DOHH2 (cell line): ENCODE results near the gene NPLOC4.

Experiments
- H3F3A ChIP-seq: fragments of 200-600 bp; sonication (generic), shearing (Covaris generic); 2 replicates; pipeline ENCODE4 v1.6.0; 2016; ENCODE audit warnings: antibody characterized with exemption, mild to moderate bottlenecking; ENCODE audit not compliant: control insufficient read depth, insufficient read depth
- H3K27ac ChIP-seq: fragments of 200-600 bp; sonication (generic); 2 replicates; pipeline ENCODE4 v1.5.1; 2014; ENCODE audit warnings: low read depth, mild to moderate bottlenecking, low read length, moderate library complexity
- H3K27me3 ChIP-seq: fragments of 200-600 bp; sonication (generic); 2 replicates; pipeline ENCODE4 v1.6.1; 2014; ENCODE audit warnings: mild to moderate bottlenecking, low read length, mixed read lengths; ENCODE audit not compliant: control insufficient read depth
- H3K36me3 ChIP-seq: fragments of 200-600 bp; sonication (generic); 2 replicates; pipeline ENCODE4 v1.6.1; 2014; ENCODE audit warnings: mild to moderate bottlenecking, low read length, moderate library complexity, mixed read lengths; ENCODE audit not compliant: control insufficient read depth
- H3K4me1 ChIP-seq: fragments of 200-600 bp; sonication (generic); 2 replicates; pipeline ENCODE4 v1.6.1; 2014; ENCODE audit warnings: mild to moderate bottlenecking, low read length, mixed read lengths; ENCODE audit not compliant: control insufficient read depth
- H3K4me2 ChIP-seq: fragments of 200-600 bp; sonication (generic); 2 replicates; pipeline ENCODE4 v1.6.0; 2014; ENCODE audit warnings: mild to moderate bottlenecking, low read length, moderate library complexity
- H3K4me3 ChIP-seq: fragments of 200-600 bp; sonication (generic); 2 replicates; pipeline ENCODE4 v1.5.1; 2014; ENCODE audit warnings: mild to moderate bottlenecking, low read length, mixed read lengths
- H3K79me2 ChIP-seq: fragments of 200-600 bp; sonication (generic); 2 replicates; pipeline ENCODE4 v1.6.1; 2014; ENCODE audit warnings: mild to moderate bottlenecking, low read length, mixed read lengths; ENCODE audit not compliant: control insufficient read depth
- H3K9me2 ChIP-seq: fragments of 200-600 bp; sonication (generic); replicated peaks from 2 replicates; pipeline ENCODE4 v1.6.1; 2014; ENCODE audit warnings: mild to moderate bottlenecking, low read length, mixed read lengths; ENCODE audit not compliant: control insufficient read depth
- H3K9me3 ChIP-seq: fragments of 200-600 bp; sonication (generic); 2 replicates; pipeline ENCODE4 v1.6.1; 2014; ENCODE audit warnings: antibody characterized with exemption, low read length, mixed read lengths; ENCODE audit not compliant: control insufficient read depth, insufficient read depth
- H4K20me1 ChIP-seq: fragments of 200-600 bp; sonication (generic); 2 replicates; pipeline ENCODE4 v1.6.0; 2014; ENCODE audit warnings: low read depth, mild to moderate bottlenecking, antibody characterized with exemption, low read length, moderate library complexity; ENCODE audit not compliant: control insufficient read depth, insufficient read depth
- CTCF ChIP-seq: fragments of 200-600 bp; sonication (generic); IDR thresholded peaks from one replicate; pipeline ENCODE4 v1.5.1; 2014; ENCODE audit warnings: antibody characterized with exemption, mild to moderate bottlenecking, low read depth, low read length; ENCODE audit not compliant: poor library complexity, severe bottlenecking
- EZH2phosphoT487 ChIP-seq: fragments of 200-600 bp; sonication (generic); IDR thresholded peaks from 2 replicates; pipeline ENCODE4 v1.6.1; 2017; ENCODE audit warnings: borderline replicate concordance, mild to moderate bottlenecking, antibody characterized with exemption, low read length, moderate library complexity, mixed read lengths

NPLOC4 gene

GRCh38 chr17:81537856-81538555 is 98.9 kb downstream of the NPLOC4 start:
- no peaks in the 10 kb centered on the region for H3K79me2 ChIP-seq
- no peak overlapping the region for H3K4me2 ChIP-seq
- no peak overlapping the region for H3K27ac ChIP-seq
- no peak overlapping the region for H3K4me3 ChIP-seq
- H3K4me1 ChIP-seq: peaks cover 8% of the 10 kb centered on the region
- TF ChIP-seq EZH2phosphoT487 (no peak), CTCF (no peak)
- H4K20me1 ChIP-seq: no peaks in the 10 kb centered on the region
- H3K36me3 ChIP-seq: peaks cover 16% of the 10 kb centered on the region
- H3F3A ChIP-seq: no peaks in the 10 kb centered on the region; the same call in 1 of the 2 replicates
- no peaks in the 10 kb centered on the region for H3K27me3 ChIP-seq
- H3K9me2 ChIP-seq: no peaks in the 10 kb centered on the region
- H3K9me3 ChIP-seq: no peaks in the 10 kb centered on the region

GRCh38 chr17:81537343-81537855 is 99.5 kb downstream of the NPLOC4 start:
- Histone ChIP-seq H3K36me3 (peaks cover 11% of the 10 kb centered on the region; the same call in 1 of the 2 replicates), H3K27me3 (no peaks in the 10 kb centered on the region), H3K4me2 (no peak overlapping the region), H3K79me2 (no peaks in the 10 kb centered on the region), H4K20me1 (no peaks in the 10 kb centered on the region), H3K27ac (no peak overlapping the region), H3K9me3 (no peaks in the 10 kb centered on the region; the same call in 1 of the 2 replicates), H3K9me2 (no peaks in the 10 kb centered on the region), H3F3A (no peaks in the 10 kb centered on the region; the same call in 1 of the 2 replicates), H3K4me3 (no peak overlapping the region), H3K4me1 (peaks cover 8% of the 10 kb centered on the region)
- peak; percentile 65 for TF ChIP-seq CTCF
- TF ChIP-seq EZH2phosphoT487: no peak

- no peaks in the 10 kb centered on the region; the same call in 1 of the 2 replicates for H3F3A ChIP-seq
- no peaks in the 10 kb centered on the region for H3K27me3 ChIP-seq
- H3K4me1 ChIP-seq: peaks cover 8% of the 10 kb centered on the region
- H3K9me3 ChIP-seq: peaks cover 7% of the 10 kb centered on the region; the same call in 1 of the 2 replicates
- H3K9me2 ChIP-seq: no peaks in the 10 kb centered on the region
- H3K4me2 ChIP-seq: no peak overlapping the region
- no peaks in the 10 kb centered on the region for H4K20me1 ChIP-seq
- peaks cover 11% of the 10 kb centered on the region; the same call in 1 of the 2 replicates for H3K36me3 ChIP-seq
- H3K79me2 ChIP-seq: no peaks in the 10 kb centered on the region
- H3K27ac ChIP-seq: no peak overlapping the region
- no peak overlapping the region for H3K4me3 ChIP-seq
- TF ChIP-seq EZH2phosphoT487 (no peak), CTCF (no peak)
Measured at GRCh38 chr17:81536299-81537290, 100.3 kb downstream of the NPLOC4 start.
